GM18520 (cell line): ENCODE results near the gene KRTAP12-4.
"Not testable (repeated sequence)": the region's sequence is repeated elsewhere in the genome, so short reads cannot be mapped to it uniquely, and the experiment has no call there.

ENCODE experiments used
- ATAC-seq: cut with Tn5 transposase; IDR thresholded peaks from one replicate; pipeline ENCODE4 v1.9.1; 2021; ENCODE audit not compliant: unreplicated experiment

The KRTAP12-4 gene

GRCh38 chr21:44657635-44658540 is 3.4 kb upstream of the KRTAP12-4 start, which contains the start of gene KRTAP12-3:
KRTAP12-3 (plus strand) TSS chr21:44657932; CDS start chr21:44657980, 48 bp downstream.
- ATAC-seq: no peak

- no peak for ATAC-seq
These were observed 2.4 kb upstream of the KRTAP12-4 start for GRCh38 chr21:44656868-44657267.

- ATAC-seq: no peak
These were observed 543 bp downstream of the KRTAP12-4 start for GRCh38 chr21:44653656-44654575.

- no peak for ATAC-seq
These were observed 1.3 kb downstream of the KRTAP12-4 start for GRCh38 chr21:44653123-44653522.

- ATAC-seq: no peak
These were observed 3.3 kb downstream of the KRTAP12-4 start for GRCh38 chr21:44650973-44651675.

GRCh38 chr21:44650265-44650972 is 4.0 kb downstream of the KRTAP12-4 start:
- no peak for ATAC-seq

- ATAC-seq: no peak
These were observed 4.8 kb downstream of the KRTAP12-4 start for GRCh38 chr21:44649521-44650100.

- ATAC-seq: no peak
These were observed 5.7 kb downstream of the KRTAP12-4 start for GRCh38 chr21:44648557-44649311.

- ATAC-seq: no peak
These were observed 7.3 kb downstream of the KRTAP12-4 start for GRCh38 chr21:44647222-44647552.

GRCh38 chr21:44646366-44647221 is 7.9 kb downstream of the KRTAP12-4 start, which contains the start of gene KRTAP10-11:
KRTAP10-11 (plus strand) TSS chr21:44646414; CDS start chr21:44646459, 45 bp downstream.
- ATAC-seq: not testable (repeated sequence)

GRCh38 chr21:44644878-44645277 is 9.6 kb downstream of the KRTAP12-4 start:
- no peak for ATAC-seq

GRCh38 chr21:44643741-44644310 is 10.6 kb downstream of the KRTAP12-4 start:
- no peak for ATAC-seq

GRCh38 chr21:44640761-44641160 is 13.7 kb downstream of the KRTAP12-4 start:
- ATAC-seq: no peak

GRCh38 chr21:44639331-44639655 is 15.2 kb downstream of the KRTAP12-4 start:
- no peak for ATAC-seq

GRCh38 chr21:44638506-44639330 is 15.7 kb downstream of the KRTAP12-4 start:
- not testable (repeated sequence) for ATAC-seq

- not testable (repeated sequence) for ATAC-seq
These were observed 16.6 kb downstream of the KRTAP12-4 start for GRCh38 chr21:44637851-44638348.
